Endothelial cell of umbilical vein (primary cell): Measurements from ENCODE around the gene ESYT2. TPM values are rescaled to one million over a fixed set of nuclear protein-coding genes. Genes with fewer than 3 reads are reported as not detected.

Experiments used
- BruUV-seq: library from RNA; stranded (reverse); fragments of 400-500 nt; replicated peaks from 2 replicates; lab custom pipeline; 2021; lab: Mats Ljungman, UMichigan
- CTCF ChIA-PET: fragments of 300-600, 350-600 bp; sonication (Branson Sonifier 250); formaldehyde crosslinking; loops from one replicate; lab custom pipeline; 2021; ENCODE audit warnings: antibody characterized with exemption, inconsistent platforms; lab: Charles Lee
- POLR2A ChIA-PET: fragments of 300-600, 350-600 bp; sonication (Branson Sonifier 250); formaldehyde crosslinking; loops from one replicate; lab custom pipeline; 2021; ENCODE audit warnings: antibody characterized with exemption, inconsistent platforms; lab: Charles Lee
- DNase-seq: peaks from one replicate; pipeline ENCODE4 v3.0.0-alpha.2; 2011; ENCODE audit warnings: low read depth, low spot score
- FAIRE-seq: peaks from 2 replicates; lab custom pipeline; 2011; peaks lifted over from hg19 to GRCh38; lab: Jason Lieb, UNC
- H2AFZ ChIP-seq: 2 replicates; pipeline ENCODE4 v1.6.0; 2012; ENCODE audit warnings: low read depth, low read length, control low read depth, inconsistent platforms
- H3K27ac ChIP-seq: 2 replicates; pipeline ENCODE4 v1.5.1; 2011; ENCODE audit warnings: low read depth, mild to moderate bottlenecking, control low read depth, low read length, moderate library complexity; ENCODE audit not compliant: insufficient read depth
- H3K27me3 ChIP-seq, 2 experiments: 2 replicates each; pipeline versions ENCODE4 v1.6.0 to v1.6.1; 2011; ENCODE audit warnings: low read length in 2 of 2, mixed read lengths in 1 of 2; ENCODE audit not compliant: control insufficient read depth in 2 of 2, insufficient read depth in 2 of 2
- H3K36me3 ChIP-seq, 2 experiments: 2 replicates in 1 of 2; 3 replicates in 1 of 2; pipeline ENCODE4 v1.5.1; 2011; ENCODE audit warnings: low read length in 2 of 2, mild to moderate bottlenecking in 1 of 2, moderate library complexity in 1 of 2; ENCODE audit not compliant: control insufficient read depth in 2 of 2, insufficient read depth in 2 of 2; ENCODE audit errors: extremely low read depth in 1 of 2
- H3K4me1 ChIP-seq: 3 replicates; pipeline ENCODE4 v1.5.1; 2011; ENCODE audit warnings: mild to moderate bottlenecking, low read length; ENCODE audit not compliant: control insufficient read depth, insufficient read depth; ENCODE audit errors: extremely low read depth
- H3K4me2 ChIP-seq: 2 replicates; pipeline ENCODE4 v1.6.1; 2011; ENCODE audit warnings: low read length, control low read depth, mixed read lengths; ENCODE audit not compliant: insufficient read depth
- H3K4me3 ChIP-seq, 3 experiments: fragments of 200-600 bp in 1 of 3; sonication (generic), shearing (Covaris generic) in 1 of 3; replicated peaks in 1 of 3; 2 replicates each; pipeline ENCODE4 v1.5.1; 2011 to 2016; ENCODE audit warnings: control low read depth in 3 of 3, low read length in 3 of 3, mild to moderate bottlenecking in 2 of 3, inconsistent platforms in 1 of 3, low read depth in 1 of 3, moderate library complexity in 1 of 3; ENCODE audit not compliant: insufficient read depth in 1 of 3
- H3K79me2 ChIP-seq: 2 replicates; pipeline ENCODE4 v1.6.0; 2012; ENCODE audit warnings: low read length, inconsistent platforms; ENCODE audit not compliant: control insufficient read depth, insufficient read depth
- H3K9ac ChIP-seq: replicated peaks from 2 replicates; pipeline ENCODE3; 2011; ENCODE audit warnings: low read length, control low read depth; ENCODE audit not compliant: insufficient read depth; ENCODE audit errors: extremely low read depth
- H3K9me1 ChIP-seq: replicated peaks from 3 replicates; pipeline ENCODE4 v1.6.0; 2011; ENCODE audit warnings: mild to moderate bottlenecking, low read length; ENCODE audit not compliant: control insufficient read depth, insufficient read depth; ENCODE audit errors: extremely low read depth
- H3K9me3 ChIP-seq: replicated peaks from 2 replicates; pipeline ENCODE4 v1.5.1; 2012; ENCODE audit warnings: low read length, inconsistent platforms; ENCODE audit not compliant: control insufficient read depth, insufficient read depth
- H4K20me1 ChIP-seq: replicated peaks from 2 replicates; pipeline ENCODE3; 2011; ENCODE audit warnings: mild to moderate bottlenecking, low read length; ENCODE audit not compliant: control insufficient read depth, insufficient read depth; ENCODE audit errors: extremely low read depth
- CTCF ChIP-seq, 2 donors: IDR thresholded peaks; 1 replicate in 1 of 2; 2 replicates in 1 of 2; pipeline ENCODE4 v1.5.1; 2011; ENCODE audit warnings: low read length in 2 of 2, mild to moderate bottlenecking in 2 of 2, moderate library complexity in 2 of 2, control low read depth in 1 of 2, inconsistent platforms in 1 of 2, low read depth in 1 of 2; ENCODE audit not compliant: insufficient read depth in 1 of 2; ENCODE audit errors: extremely low read depth in 1 of 2
- EZH2 ChIP-seq: IDR thresholded peaks from 2 replicates; pipeline ENCODE4 v1.6.1; 2012; ENCODE audit warnings: borderline replicate concordance, low read depth, mild to moderate bottlenecking, moderate library complexity, low read length, inconsistent platforms; ENCODE audit not compliant: severe bottlenecking
- FOS ChIP-seq: IDR thresholded peaks from 2 replicates; pipeline ENCODE4 v1.6.1; 2011; ENCODE audit warnings: mild to moderate bottlenecking, low read length, moderate library complexity, borderline replicate concordance; ENCODE audit not compliant: insufficient read depth
- GATA2 ChIP-seq: IDR thresholded peaks from 2 replicates; pipeline ENCODE4 v1.7.0; 2011; ENCODE audit warnings: low read depth, mild to moderate bottlenecking, moderate library complexity, mixed read lengths, low read length; ENCODE audit not compliant: insufficient read length, insufficient read depth
- JUN ChIP-seq: IDR thresholded peaks from 2 replicates; pipeline ENCODE4 v1.6.1; 2011; ENCODE audit warnings: borderline replicate concordance, low read depth; ENCODE audit not compliant: insufficient read length, insufficient read depth
- MAX ChIP-seq: IDR thresholded peaks from 2 replicates; pipeline ENCODE4 v1.6.1; 2011; ENCODE audit not compliant: insufficient read depth, insufficient read length
- MYC ChIP-seq: IDR thresholded peaks from one replicate; pipeline ENCODE4 v1.6.1; 2011; ENCODE audit warnings: mild to moderate bottlenecking, low read depth, low read length
- POLR2A ChIP-seq: IDR thresholded peaks from 2 replicates; pipeline ENCODE4 v1.6.1; 2012; ENCODE audit warnings: low read depth, mild to moderate bottlenecking, control low read depth, low read length
- POLR2AphosphoS5 ChIP-seq: IDR thresholded peaks from 2 replicates; pipeline ENCODE4 v1.6.1; 2012; ENCODE audit warnings: low read depth, mild to moderate bottlenecking, control low read depth, low read length, moderate library complexity; ENCODE audit not compliant: insufficient read depth
- dilution Hi-C: fragments of 300-500 bp; cut with MboI; formaldehyde crosslinking; loops from one replicate; pipeline ENCODE4 v1.15.0; 2019; ENCODE audit warnings: low sequenced_read_pairs; ENCODE audit not compliant: extremely low pct_ligation_motif_present
- intact Hi-C: fragments of 100-400 bp; cut with micrococcal nuclease; formaldehyde crosslinking; loops from one replicate; pipeline ENCODE4 v1.10.0; 2022
- polyA plus RNA-seq, 4 experiments: library from polyadenylated mRNA; depleted of rRNA in 3 of 4; stranded (reverse) in 3 of 4; unstranded in 1 of 4; fragments of >200 nt; gene quantifications; 2 replicates each; pipeline versions ENCODE4 v1.2.1 to v1.2.3, GENCODE V29; 2011 to 2012; ENCODE audit warnings: missing spikeins in 1 of 4
- total RNA-seq: library from RNA; stranded (reverse); gene quantifications from 2 replicates; pipeline ENCODE4 v1.2.3, GENCODE V29; 2021

The ESYT2 gene
- total and polyA plus RNA-seq, 2 donors (not counting 3 experiments of a cell fraction or from before 2014, with no cell fraction given): 18.8 to 46.6 TPM

GRCh38 chr7:158786898-158787297 is 42.4 kb downstream of the ESYT2 start:
- no peak for TF ChIP-seq POLR2AphosphoS5
- TF ChIP-seq JUN: no peak
- TF ChIP-seq MAX: no peak
- no peak for TF ChIP-seq FOS
- no peak for TF ChIP-seq GATA2
- TF ChIP-seq POLR2A: no peak
- TF ChIP-seq CTCF (IDR thresholded peaks at IDR 0.05; ENCODE audit: extremely low read depth in 1 of 2, insufficient read depth in 1 of 2, low read depth in 1 of 2, low read length in 2 of 2): no peak
- TF ChIP-seq MYC: no peak
- TF ChIP-seq EZH2: no peak
- H4K20me1 ChIP-seq: no peaks in the 10 kb centered on the region
- H3K27ac ChIP-seq: no peak overlapping the region
- no TSS peak for BruUV-seq
- DNase-seq (no peak), FAIRE-seq (no peak)
- dilution Hi-C loops (no loop called here), intact Hi-C loops (no loop called here)
- H3K9me1 ChIP-seq: no peaks in the 10 kb centered on the region
- H3K79me2 ChIP-seq: no peaks in the 10 kb centered on the region
- H3K4me2 ChIP-seq: no peak overlapping the region
- peaks cover 12% of the 10 kb centered on the region for H3K4me1 ChIP-seq
- peaks cover 0 to 9% of the 10 kb centered on the region in 2 experiments for H3K36me3 ChIP-seq
- no peak overlapping the region for H3K9ac ChIP-seq
- no peaks in the 10 kb centered on the region for H3K9me3 ChIP-seq
- POLR2A ChIA-PET: no interaction called here
- CTCF ChIA-PET: interaction anchor here (1.2 kb wide), 1 partner anchor 32 kb away, joined by 3 read pairs; no protein-coding TSS in a partner anchor
- H2AFZ ChIP-seq: no peak overlapping the region
- no peaks in the 10 kb centered on the region for H3K27me3 ChIP-seq
- no peak overlapping the region for H3K4me3 ChIP-seq
